Fibroblast of lung (primary cell): ENCODE results near the gene IKZF3. TPM values are rescaled to one million over a fixed set of nuclear protein-coding genes. Genes with fewer than 3 reads are reported as not detected.

Experiments
- DNase-seq, 2 donors: peaks; one replicate each; pipeline versions ENCODE4 v3.0.0 to v3.0.0-alpha.2; 2010; ENCODE audit warnings: low read depth in 2 of 2
- H2AFZ ChIP-seq: 2 replicates; pipeline ENCODE4 v1.5.1; 2012; ENCODE audit warnings: low read length, control low read depth, inconsistent platforms
- H3K27ac ChIP-seq: 2 replicates; pipeline ENCODE4 v1.5.1; 2011; ENCODE audit warnings: low read length, control low read depth; ENCODE audit not compliant: insufficient read depth
- H3K27me3 ChIP-seq: 2 replicates; pipeline ENCODE4 v1.5.1; 2011; ENCODE audit warnings: mild to moderate bottlenecking, low read length; ENCODE audit not compliant: control insufficient read depth, insufficient read depth
- H3K36me3 ChIP-seq: 2 replicates; pipeline ENCODE4 v1.5.1; 2011; ENCODE audit warnings: low read length; ENCODE audit not compliant: control insufficient read depth, insufficient read depth
- H3K4me1 ChIP-seq: 2 replicates; pipeline ENCODE4 v1.5.1; 2011; ENCODE audit warnings: low read length; ENCODE audit not compliant: control insufficient read depth, insufficient read depth; ENCODE audit errors: extremely low read depth
- H3K4me2 ChIP-seq: 2 replicates; pipeline ENCODE4 v1.5.1; 2011; ENCODE audit warnings: low read length, control low read depth; ENCODE audit not compliant: insufficient read depth; ENCODE audit errors: extremely low read depth
- H3K4me3 ChIP-seq, 4 experiments: fragments of 200-600 bp in 1 of 4; sonication (generic) in 1 of 4; replicated peaks in 1 of 4; 2 replicates each; pipeline ENCODE4 v1.5.1; 2011 to 2016; ENCODE audit warnings: low read length in 4 of 4, low read depth in 3 of 4, mild to moderate bottlenecking in 3 of 4, control low read depth in 2 of 4, inconsistent platforms in 1 of 4, mixed read lengths in 1 of 4; ENCODE audit not compliant: insufficient read depth in 1 of 4; ENCODE audit errors: control extremely low read depth in 1 of 4
- H3K79me2 ChIP-seq: 2 replicates; pipeline ENCODE4 v1.5.1; 2012; ENCODE audit warnings: mild to moderate bottlenecking, low read length, inconsistent platforms; ENCODE audit not compliant: control insufficient read depth, insufficient read depth
- H3K9ac ChIP-seq: 2 replicates; pipeline ENCODE4 v1.5.1; 2011; ENCODE audit warnings: mild to moderate bottlenecking, low read length, control low read depth; ENCODE audit not compliant: insufficient read depth
- H3K9me3 ChIP-seq: 2 replicates; pipeline ENCODE4 v1.5.1; 2012; ENCODE audit warnings: low read depth, low read length; ENCODE audit not compliant: control insufficient read depth, insufficient read depth
- H4K20me1 ChIP-seq: 2 replicates; pipeline ENCODE4 v1.5.1; 2011; ENCODE audit warnings: low read length; ENCODE audit not compliant: control insufficient read depth, insufficient read depth; ENCODE audit errors: extremely low read depth
- EZH2 ChIP-seq: IDR thresholded peaks from 2 replicates; pipeline ENCODE4 v1.5.1; 2012; ENCODE audit warnings: low read length, control low read depth, mild to moderate bottlenecking; ENCODE audit errors: missing control alignments
- polyA plus RNA-seq, 2 donors: library from polyadenylated mRNA; depleted of rRNA in 1 of 2; stranded (reverse) in 1 of 2; unstranded in 1 of 2; fragments of >200 nt; gene quantifications; 2 replicates each; pipeline ENCODE4 v1.2.1, GENCODE V29; 2011 to 2012; ENCODE audit warnings: missing spikeins in 1 of 2
- total RNA-seq: library from RNA; depleted of rRNA; stranded (reverse); fragments of >200 nt; gene quantifications from 2 replicates; pipeline ENCODE4 v1.2.1, GENCODE V29; 2014
- TF ChIP-seq, protein P1 (sequence below), 2 donors: IDR thresholded peaks in 1 of 2; conservative IDR thresholded peaks in 1 of 2; 1 replicate in 1 of 2; 2 replicates in 1 of 2; pipeline ENCODE4 v1.5.1; 2011 to 2012; ENCODE audit warnings: low read length in 2 of 2, control low read depth in 1 of 2, inconsistent platforms in 1 of 2, low read depth in 1 of 2, mild to moderate bottlenecking in 1 of 2

The IKZF3 gene
- total and polyA plus RNA-seq, 2 donors (not counting 1 experiment from before 2014, with no cell fraction given), result not detected

DNA sequence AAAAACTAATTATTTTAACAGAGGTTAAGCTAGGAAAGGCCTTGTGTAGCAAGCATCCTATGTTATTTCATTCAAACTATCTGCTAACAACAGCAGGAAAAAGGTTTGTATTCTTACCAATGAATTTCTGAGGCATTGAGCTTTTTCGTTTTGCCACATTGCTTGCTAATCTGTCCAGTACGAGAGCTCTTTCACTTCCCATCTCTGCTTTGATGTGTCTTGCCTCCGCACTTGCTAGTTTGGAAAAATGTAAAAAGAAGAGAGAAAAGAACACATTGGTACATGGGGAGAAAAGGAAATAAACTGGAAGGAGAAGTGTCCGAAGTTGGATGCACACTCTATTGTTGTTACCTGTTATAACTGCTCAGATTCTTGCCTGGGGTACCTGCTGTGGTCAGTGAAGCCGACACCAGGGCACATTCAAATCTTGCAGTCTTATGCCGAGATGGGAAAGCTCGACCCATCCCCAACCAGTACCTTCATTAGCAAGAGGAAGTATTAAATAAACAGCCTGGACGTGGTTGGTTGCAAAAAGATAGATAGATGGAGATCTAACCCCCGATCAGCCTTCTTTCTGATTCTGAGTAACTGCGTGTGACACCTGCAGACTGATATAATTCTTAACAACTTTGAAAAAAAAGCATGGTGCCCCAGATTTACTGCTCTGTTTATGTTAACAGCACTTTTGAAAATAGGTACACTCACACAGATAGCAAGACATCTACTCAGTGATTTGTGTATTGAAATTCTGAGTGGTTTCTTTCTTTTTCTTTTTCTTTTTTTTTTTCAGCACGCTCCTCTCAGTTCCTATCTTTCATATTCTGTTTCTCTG lies 86.4 kb downstream of the IKZF3 start:
- Histone ChIP-seq H3K4me3 (no peak overlapping the region), H3K9me3 (no peaks in the 10 kb centered on the region), H3K36me3 (no peaks in the 10 kb centered on the region), H3K79me2 (no peaks in the 10 kb centered on the region), H2AFZ (no peak overlapping the region), H3K4me2 (no peak overlapping the region), H3K27ac (no peak overlapping the region), H3K27me3 (peaks cover 21% of the 10 kb centered on the region), H3K4me1 (no peaks in the 10 kb centered on the region), H4K20me1 (no peaks in the 10 kb centered on the region), H3K9ac (no peak overlapping the region)
- DNase-seq, result no peak
- no peak for TF ChIP-seq EZH2
- TF ChIP-seq, protein P1, sequence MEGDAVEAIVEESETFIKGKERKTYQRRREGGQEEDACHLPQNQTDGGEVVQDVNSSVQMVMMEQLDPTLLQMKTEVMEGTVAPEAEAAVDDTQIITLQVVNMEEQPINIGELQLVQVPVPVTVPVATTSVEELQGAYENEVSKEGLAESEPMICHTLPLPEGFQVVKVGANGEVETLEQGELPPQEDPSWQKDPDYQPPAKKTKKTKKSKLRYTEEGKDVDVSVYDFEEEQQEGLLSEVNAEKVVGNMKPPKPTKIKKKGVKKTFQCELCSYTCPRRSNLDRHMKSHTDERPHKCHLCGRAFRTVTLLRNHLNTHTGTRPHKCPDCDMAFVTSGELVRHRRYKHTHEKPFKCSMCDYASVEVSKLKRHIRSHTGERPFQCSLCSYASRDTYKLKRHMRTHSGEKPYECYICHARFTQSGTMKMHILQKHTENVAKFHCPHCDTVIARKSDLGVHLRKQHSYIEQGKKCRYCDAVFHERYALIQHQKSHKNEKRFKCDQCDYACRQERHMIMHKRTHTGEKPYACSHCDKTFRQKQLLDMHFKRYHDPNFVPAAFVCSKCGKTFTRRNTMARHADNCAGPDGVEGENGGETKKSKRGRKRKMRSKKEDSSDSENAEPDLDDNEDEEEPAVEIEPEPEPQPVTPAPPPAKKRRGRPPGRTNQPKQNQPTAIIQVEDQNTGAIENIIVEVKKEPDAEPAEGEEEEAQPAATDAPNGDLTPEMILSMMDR (conservative IDR thresholded peaks at IDR 0.05 in 1 of 2, IDR thresholded peaks at IDR 0.05 in 1 of 2; ENCODE audit: low read depth in 1 of 2, low read length in 2 of 2), result no peak

DNA sequence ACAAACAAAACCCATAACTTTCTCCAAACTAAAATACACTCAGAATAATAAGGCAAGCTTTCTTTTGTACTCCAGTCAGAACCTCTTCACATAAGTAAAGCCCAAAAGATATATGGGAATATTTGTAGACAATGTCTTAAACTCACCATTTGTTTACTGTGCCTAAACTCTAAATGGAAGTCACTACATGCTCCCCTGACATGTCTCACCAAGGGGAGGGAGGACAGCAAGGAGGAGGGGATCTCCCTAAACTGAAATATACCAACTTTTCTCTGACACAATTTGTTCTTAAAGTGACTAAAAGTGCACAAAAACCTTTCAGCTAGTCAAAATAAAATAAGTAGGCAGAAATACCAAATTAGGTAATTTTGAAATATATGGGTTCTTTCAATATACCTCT lies 87.9 kb downstream of the IKZF3 start:
- no peak for DNase-seq
- H3K27ac ChIP-seq, result no peak overlapping the region
- peaks cover 15% of the 10 kb centered on the region for H3K27me3 ChIP-seq
- H4K20me1 ChIP-seq, result no peaks in the 10 kb centered on the region
- no peak for TF ChIP-seq EZH2
- TF ChIP-seq, protein P1 (conservative IDR thresholded peaks at IDR 0.05 in 1 of 2, IDR thresholded peaks at IDR 0.05 in 1 of 2; ENCODE audit: low read depth in 1 of 2, low read length in 2 of 2), result no peak
- H3K36me3 ChIP-seq, result no peaks in the 10 kb centered on the region
- H3K4me3 ChIP-seq, result no peak overlapping the region
- H3K9ac ChIP-seq, result no peak overlapping the region
- H3K4me2 ChIP-seq, result no peak overlapping the region
- H3K9me3 ChIP-seq, result no peaks in the 10 kb centered on the region
- no peaks in the 10 kb centered on the region for H3K4me1 ChIP-seq
- no peak overlapping the region for H2AFZ ChIP-seq
- no peaks in the 10 kb centered on the region for H3K79me2 ChIP-seq

DNA sequence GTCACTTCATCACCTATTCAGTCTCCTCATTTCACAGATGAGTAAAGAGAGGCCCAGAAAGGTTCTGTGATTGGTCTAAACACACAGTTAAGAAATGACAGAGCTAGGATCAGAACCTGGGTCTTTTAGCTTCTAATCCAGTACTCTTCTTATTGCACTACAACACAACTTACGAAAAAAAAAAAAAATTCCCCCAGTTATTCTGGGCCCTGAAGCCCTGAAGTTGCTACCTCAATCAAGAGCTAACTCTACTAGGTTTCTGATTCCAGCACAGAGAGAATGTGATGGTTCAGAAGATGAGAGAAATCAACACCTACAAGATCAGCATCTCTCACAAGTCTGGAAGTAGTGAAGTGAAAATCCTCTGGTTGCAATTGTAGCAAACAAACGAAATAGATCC lies 89.1 kb downstream of the IKZF3 start:
- Histone ChIP-seq H2AFZ (no peak overlapping the region), H3K27ac (no peak overlapping the region), H4K20me1 (no peaks in the 10 kb centered on the region), H3K9ac (no peak overlapping the region), H3K4me3 (no peak overlapping the region), H3K27me3 (peaks cover 14% of the 10 kb centered on the region), H3K4me1 (no peaks in the 10 kb centered on the region), H3K9me3 (no peaks in the 10 kb centered on the region), H3K36me3 (no peaks in the 10 kb centered on the region), H3K79me2 (no peaks in the 10 kb centered on the region), H3K4me2 (no peak overlapping the region)
- no peak for TF ChIP-seq EZH2
- TF ChIP-seq, protein P1 (conservative IDR thresholded peaks at IDR 0.05 in 1 of 2, IDR thresholded peaks at IDR 0.05 in 1 of 2; ENCODE audit: low read depth in 1 of 2, low read length in 2 of 2), result no peak
- no peak for DNase-seq
